Activated CD8-positive, alpha-beta memory T cell treated with anti-CD3 and anti-CD28 coated beads, Interleukin-2, amount 50 U/mL, for 4 hours (primary cell): ENCODE data around the gene PTPRG.

Experiments used
- DNase-seq: peaks from one replicate; pipeline ENCODE4 v3.0.0-alpha.2; 2020

The PTPRG gene

GRCh38 chr3:62225051-62225450 is 663.7 kb downstream of the PTPRG start:
- no peak for DNase-seq

GRCh38 chr3:62226601-62227339 is 665.4 kb downstream of the PTPRG start:
- DNase-seq, result no peak

GRCh38 chr3:62228467-62228866 is 667.1 kb downstream of the PTPRG start:
- no peak for DNase-seq

GRCh38 chr3:62229211-62229610 is 667.8 kb downstream of the PTPRG start:
- no peak for DNase-seq

DNA sequence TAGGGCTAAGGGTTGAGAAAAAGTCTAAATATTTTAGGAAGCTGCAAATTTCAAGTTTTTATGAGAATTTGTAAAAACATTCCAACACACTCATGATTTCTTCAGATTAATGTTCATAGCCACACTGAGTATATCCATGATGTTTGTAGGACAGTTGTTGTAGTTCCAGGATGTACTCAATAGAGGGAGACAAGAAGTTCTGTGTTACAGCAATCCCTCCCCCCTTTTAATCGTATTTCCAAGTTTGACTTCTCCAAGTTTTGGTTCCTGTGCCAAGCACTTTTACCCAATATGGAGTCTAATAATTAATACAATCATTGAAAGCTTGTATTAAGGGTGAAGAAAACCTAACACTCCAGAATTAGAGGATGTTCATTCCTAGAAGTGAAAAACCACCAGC is 668.5 kb downstream of the PTPRG start:
- DNase-seq, result no peak

DNA sequence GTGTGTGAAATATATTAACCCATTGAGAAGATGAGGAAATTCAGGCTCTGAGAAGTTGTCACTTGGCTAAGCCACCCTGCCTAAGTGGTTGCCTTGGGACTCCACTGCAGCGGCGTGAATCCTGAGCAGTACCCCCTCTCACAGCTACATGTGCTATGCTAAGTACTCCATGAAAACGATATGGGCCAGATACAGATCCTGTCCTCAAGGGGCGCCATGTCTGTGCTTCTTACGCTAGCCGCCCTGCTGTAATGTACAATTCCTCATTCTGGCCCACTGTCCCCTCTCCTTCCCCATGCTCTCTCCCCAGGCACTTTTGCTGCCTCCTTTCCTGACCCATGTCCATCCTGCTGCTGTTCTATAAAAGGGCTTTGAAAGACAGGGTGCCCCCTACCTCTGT is 671.7 kb downstream of the PTPRG start:
- no peak for DNase-seq

- DNase-seq, result no peak
Observed at GRCh38 chr3:62236016-62236415, 674.6 kb downstream of the PTPRG start.

- DNase-seq, result no peak
Observed at GRCh38 chr3:62237286-62237948, 676.0 kb downstream of the PTPRG start.

DNA sequence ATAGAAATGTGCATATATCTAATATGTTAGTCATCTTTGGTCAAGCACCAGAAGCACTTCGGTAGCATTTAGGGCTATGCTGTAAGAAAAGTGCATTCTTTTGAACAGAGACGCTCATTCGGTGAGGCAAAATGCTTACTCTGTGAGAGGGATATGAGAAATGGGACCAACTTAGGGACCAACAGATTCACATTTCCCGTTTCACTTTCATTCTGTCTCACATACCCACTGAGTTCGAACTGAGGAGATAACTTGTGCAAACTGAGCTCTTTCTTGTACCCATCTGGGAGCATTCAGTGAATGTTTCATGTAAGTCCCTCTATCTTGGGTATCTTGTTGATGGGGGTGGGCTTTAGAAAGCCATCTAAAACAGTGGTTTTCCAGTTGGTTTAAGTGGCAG is 676.6 kb downstream of the PTPRG start:
- no peak for DNase-seq

DNA sequence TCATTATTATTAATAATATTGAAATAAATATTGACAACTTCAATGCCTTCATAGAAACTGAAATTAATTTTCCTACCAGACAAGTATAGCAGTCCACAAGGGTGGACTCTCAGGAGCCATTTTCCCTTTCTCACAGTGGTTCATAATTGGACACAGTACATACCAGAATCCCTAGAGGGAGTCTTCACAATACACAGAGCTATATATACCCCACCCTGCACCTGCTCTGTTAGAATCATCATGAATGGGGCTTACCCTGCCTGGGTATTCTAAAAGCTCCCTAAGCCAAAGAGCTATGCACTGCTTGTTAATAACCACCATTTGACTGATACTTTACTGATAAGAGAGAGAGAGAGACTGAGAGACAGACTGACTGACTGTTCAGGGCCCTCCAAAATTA is 677.1 kb downstream of the PTPRG start:
- DNase-seq, result no peak

DNA sequence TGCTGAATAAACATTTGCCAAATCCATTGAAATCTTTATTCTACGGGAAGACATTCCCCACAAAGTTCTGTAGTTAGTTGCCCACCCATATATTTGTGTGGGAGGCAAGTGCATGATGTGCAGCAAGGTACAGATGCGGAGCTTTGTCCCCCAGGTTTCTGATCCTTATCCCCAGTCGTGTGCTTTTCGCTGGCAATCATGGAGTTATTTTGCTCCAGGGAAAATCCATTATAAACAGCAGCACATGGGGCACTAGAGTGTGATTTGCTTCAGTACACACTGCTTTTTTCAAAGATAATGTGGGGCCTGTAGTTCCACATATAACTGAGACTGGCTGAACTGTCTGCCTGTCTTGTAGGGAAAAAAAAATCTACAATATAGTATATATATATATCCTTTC is 679.9 kb downstream of the PTPRG start:
- DNase-seq, result no peak

GRCh38 chr3:62242831-62243509 is 681.6 kb downstream of the PTPRG start:
- DNase-seq, result no peak

- DNase-seq, result no peak
Observed at GRCh38 chr3:62246094-62246493, 684.7 kb downstream of the PTPRG start.

- no peak for DNase-seq
Observed at GRCh38 chr3:62246985-62247384, 685.6 kb downstream of the PTPRG start.

- no peak for DNase-seq
Observed at GRCh38 chr3:62248734-62249483, 687.5 kb downstream of the PTPRG start.

DNA sequence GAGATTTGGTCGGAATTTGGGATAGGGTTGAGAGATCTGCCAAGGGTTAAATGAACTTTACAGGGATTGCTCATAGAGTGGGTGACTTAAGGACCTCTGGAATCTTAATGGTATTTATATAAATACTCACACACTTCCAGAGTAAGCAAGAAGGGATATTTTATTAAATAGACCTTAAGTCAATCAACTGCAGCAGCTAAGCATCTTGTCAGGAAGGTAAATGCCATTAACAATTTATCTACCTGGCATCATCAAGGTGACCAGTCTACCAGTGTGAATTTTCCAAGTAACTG is 688.1 kb downstream of the PTPRG start:
- no peak for DNase-seq

DNA sequence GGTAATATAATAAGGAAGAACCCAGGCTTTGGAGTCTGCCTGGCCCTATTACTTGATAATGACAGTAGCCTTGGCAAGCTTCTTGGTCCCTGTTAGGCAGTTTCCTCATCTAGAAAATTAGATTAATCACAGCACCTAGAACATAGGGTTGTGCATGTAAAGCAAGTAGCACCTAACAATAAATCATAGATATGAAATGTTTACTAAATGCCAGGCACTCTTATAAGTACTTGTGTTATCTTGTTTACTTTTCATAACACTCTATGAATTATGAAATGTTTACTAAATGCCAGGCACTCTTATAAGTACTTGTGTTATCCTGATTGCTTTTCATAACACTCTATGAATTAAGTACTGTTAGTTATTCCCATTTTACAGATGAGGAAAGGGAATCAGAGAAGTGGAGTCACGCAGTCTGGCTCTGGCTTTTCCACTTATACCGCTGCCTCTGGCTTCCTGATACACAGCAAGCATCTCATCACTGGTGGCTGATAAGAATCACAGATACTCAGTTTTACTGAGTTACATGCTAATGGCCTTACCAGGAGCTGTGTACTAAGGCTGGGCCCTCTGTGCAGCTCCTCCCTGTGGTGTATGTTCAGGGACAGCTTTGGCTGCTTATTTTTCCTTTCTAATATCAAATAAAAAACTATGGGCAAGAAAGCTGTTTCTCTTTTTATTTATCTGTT is 688.6 kb downstream of the PTPRG start:
- DNase-seq, result no peak

DNA sequence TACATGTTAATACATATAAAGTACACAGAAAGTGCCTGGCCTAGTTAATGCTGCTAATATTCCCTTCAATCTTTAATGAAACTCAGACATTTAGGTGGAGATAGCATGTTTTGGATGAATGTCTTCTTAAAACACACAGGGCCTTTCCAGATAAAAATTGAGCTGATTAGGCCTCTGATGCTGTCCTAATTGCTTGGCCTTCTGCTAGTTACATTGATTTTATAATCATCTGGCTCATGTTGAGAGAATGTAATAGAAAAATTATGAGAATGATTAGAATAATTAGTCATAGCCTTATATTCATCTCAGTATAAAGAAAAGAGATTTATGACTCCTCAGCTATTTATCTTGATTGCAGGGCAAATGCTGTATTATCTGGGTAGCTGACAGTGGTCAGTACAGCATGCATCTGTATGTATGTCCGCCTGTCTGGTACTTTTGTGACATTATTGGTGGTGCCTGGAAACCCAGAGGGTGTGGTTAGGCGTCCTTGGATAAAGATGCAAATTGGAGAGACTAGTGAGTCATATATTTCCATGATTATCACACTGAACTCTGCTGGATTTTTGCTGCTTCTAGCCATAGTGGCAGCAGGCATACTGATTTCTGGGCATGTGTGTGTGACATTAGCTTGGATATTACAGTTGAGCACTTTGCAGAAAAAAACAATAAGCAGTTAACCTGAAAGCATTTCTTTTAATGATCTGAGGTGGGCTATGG is 691.2 kb downstream of the PTPRG start:
- no peak for DNase-seq

DNA sequence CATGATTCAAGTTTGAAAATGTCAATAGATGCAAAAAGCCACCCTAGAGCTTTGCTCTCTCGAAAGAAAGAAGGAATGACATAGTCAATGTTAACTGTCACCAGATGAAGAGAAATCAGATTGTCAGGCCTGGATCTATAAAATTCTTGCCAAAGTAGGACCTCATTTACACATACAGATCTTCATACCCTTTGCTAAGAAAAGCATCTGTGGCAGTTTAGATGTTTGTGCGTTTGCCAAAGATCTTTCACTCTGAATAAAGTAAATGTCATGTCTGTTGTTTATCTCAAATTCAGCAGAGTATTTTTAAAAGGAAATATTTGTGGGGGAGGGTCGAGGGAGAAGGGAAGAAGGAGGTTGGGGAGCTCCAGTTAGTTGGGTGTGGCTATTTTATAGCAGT is 692.6 kb downstream of the PTPRG start:
- no peak for DNase-seq

GRCh38 chr3:62255758-62256157 is 694.4 kb downstream of the PTPRG start:
- DNase-seq, result no peak

DNA sequence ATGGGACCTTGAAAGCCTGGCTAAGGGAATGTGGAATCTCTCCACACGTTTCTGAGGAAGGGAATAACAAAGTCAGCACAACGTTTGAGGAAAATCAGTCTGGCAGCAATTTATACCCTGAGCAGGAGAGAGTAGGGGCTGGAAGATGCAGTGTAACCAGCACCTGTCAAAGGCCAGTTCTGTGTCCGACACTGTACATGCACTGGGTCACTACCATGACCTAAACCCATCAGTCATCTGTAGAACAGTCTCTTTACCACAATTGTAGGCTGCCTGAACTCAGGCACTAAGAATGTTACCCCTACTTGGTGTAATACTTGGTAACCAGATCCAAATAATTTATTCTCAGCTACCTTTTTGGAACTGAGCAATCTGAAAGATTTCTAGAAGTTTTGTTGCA is 698.6 kb downstream of the PTPRG start:
- no peak for DNase-seq

DNA sequence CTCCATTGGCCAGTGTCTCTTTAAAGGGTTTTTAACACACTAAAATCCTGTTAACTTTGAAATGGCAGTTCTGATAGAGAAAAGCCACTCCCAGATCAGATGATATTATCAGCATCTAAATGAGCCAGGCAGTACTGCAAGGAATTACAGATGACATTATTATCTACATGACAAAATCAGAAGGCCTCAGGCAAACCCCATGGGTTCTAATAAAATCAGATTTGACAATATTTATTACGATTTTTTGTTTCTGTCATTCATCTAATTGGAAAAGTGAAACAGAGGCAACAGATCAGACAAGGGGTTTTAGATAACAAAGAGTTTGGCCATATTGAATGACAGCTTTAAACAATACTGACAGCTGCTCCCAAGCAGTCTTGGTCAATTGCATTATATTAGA is 699.3 kb downstream of the PTPRG start:
- DNase-seq, result no peak
